Tibial nerve (tissue), 4 donors: ENCODE measurements around the gene GMDS.

Experiments
- EP300 ChIP-seq, 2 donors: sonication (generic); formaldehyde crosslinking; IDR thresholded peaks; one replicate each; pipeline ENCODE4 v1.6.1; 2017; ENCODE audit warnings: antibody characterized with exemption in 2 of 2, mild to moderate bottlenecking in 1 of 2
- POLR2A ChIP-seq, 2 donors: fragments of 450-650 bp; IDR thresholded peaks; one replicate each; pipeline ENCODE4 v1.6.1; 2017; ENCODE audit warnings: antibody characterized with exemption in 2 of 2, mild to moderate bottlenecking in 2 of 2, moderate library complexity in 2 of 2
- TF ChIP-seq, protein P1 (sequence below), 5 experiments: fragments of 200-600 bp in 3 of 5; fragments of 450-650 bp in 2 of 5; sonication (generic) in 3 of 5; IDR thresholded peaks; one replicate each; pipeline ENCODE4 v1.5.1; 2016 to 2019; ENCODE audit warnings: antibody characterized with exemption in 5 of 5, mild to moderate bottlenecking in 3 of 5, moderate library complexity in 2 of 5

DNA sequence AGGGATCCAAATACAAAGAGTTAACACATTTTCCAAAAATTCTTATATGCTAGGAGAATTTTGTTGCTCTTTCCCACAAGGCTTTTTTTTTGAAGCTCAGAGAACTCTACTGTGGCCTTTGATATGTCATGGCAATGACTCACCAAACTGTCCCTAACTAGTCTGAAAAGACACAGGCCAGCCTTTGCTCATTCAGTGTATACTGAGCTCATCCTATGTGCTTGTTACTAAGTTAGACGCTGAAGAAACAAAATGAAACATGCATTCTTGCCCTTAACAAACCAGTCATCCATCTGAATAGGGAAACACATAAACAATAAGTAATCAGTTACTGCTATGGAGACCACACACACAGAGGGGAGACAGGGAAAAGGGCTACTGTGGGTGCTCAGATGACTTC lies 343.8 kb downstream of the GMDS start:
- TF ChIP-seq, protein P1, sequence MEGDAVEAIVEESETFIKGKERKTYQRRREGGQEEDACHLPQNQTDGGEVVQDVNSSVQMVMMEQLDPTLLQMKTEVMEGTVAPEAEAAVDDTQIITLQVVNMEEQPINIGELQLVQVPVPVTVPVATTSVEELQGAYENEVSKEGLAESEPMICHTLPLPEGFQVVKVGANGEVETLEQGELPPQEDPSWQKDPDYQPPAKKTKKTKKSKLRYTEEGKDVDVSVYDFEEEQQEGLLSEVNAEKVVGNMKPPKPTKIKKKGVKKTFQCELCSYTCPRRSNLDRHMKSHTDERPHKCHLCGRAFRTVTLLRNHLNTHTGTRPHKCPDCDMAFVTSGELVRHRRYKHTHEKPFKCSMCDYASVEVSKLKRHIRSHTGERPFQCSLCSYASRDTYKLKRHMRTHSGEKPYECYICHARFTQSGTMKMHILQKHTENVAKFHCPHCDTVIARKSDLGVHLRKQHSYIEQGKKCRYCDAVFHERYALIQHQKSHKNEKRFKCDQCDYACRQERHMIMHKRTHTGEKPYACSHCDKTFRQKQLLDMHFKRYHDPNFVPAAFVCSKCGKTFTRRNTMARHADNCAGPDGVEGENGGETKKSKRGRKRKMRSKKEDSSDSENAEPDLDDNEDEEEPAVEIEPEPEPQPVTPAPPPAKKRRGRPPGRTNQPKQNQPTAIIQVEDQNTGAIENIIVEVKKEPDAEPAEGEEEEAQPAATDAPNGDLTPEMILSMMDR (IDR thresholded peaks at IDR 0.05): no peak
- TF ChIP-seq POLR2A (IDR thresholded peaks at IDR 0.05): no peak
- TF ChIP-seq EP300 (IDR thresholded peaks at IDR 0.05): no peak
